Adipose tissue (tissue), 3 donors: ENCODE results near the gene CISD3. TPM values are rescaled to one million over a fixed set of nuclear protein-coding genes. Genes with fewer than 3 reads are reported as not detected.

Source experiments
- H3K27ac ChIP-seq: one replicate; pipeline ENCODE4 v1.5.1; 2013; ENCODE audit warnings: low read depth, low read length
- WGBS, 3 donors: extraction: QIAGEN DNeasy Blood & Tissue Kit; methylation state at CpG; one replicate each; pipeline ENCODE4 v1.1.7; 2013; 5-methylcytosine and 5-hydroxymethylcytosine counted together
- polyA plus RNA-seq, 3 donors: library from polyadenylated mRNA; stranded (reverse); fragments of 200-250 nt; gene quantifications; one replicate each; pipeline ENCODE4 v1.2.3, GENCODE V29; 2013
- donor health status: healthy with polysubstance abuse.
- donor health status: Bipolar disorder and iron deficiency.
- donor health status: healthy.

Gene CISD3
- polyA plus RNA-seq, 3 donors: 44.3 to 57.4 (median 51.1) TPM

DNA sequence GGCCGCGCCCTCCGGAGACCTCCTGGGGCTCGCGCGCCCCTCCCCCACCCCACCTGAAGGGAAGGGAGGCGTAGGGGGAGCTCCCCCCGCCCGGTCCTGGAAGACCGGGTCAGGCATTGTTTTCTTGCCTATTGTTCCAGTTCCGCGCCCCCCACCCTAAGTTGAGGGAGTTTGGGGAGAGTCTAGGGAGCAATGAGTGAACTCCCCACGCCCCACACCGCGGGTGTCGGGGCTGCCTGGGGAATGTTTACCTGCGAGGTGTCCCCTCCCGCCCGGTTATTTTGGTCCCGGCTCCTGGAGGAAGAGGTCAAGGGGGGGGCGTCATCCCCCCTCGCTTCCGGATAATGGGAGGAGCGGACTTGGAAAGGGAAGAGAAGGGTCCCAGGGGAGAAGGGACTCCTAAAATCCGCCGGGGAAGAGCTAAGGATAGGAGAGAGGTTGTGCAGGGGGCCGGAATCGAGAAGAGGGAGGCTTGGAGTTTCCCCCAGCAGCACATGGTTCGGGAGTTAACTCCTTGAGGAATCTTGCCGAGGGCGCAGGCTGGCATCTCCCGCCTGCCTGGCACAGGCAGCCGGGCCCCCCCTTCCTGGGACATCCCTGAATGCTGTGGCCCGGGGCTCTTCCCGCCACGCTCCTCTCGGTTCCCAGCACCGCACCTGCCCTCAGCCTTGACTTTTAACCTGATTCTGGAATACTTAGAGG is 24.2 kb upstream of the CISD3 start:
- H3K27ac ChIP-seq: peak overlapping the region; percentile 25
- WGBS, 3 donors: 0 to 1% (median 1%) methylated on average over 34 to 38 of the region's 38 CpGs

DNA sequence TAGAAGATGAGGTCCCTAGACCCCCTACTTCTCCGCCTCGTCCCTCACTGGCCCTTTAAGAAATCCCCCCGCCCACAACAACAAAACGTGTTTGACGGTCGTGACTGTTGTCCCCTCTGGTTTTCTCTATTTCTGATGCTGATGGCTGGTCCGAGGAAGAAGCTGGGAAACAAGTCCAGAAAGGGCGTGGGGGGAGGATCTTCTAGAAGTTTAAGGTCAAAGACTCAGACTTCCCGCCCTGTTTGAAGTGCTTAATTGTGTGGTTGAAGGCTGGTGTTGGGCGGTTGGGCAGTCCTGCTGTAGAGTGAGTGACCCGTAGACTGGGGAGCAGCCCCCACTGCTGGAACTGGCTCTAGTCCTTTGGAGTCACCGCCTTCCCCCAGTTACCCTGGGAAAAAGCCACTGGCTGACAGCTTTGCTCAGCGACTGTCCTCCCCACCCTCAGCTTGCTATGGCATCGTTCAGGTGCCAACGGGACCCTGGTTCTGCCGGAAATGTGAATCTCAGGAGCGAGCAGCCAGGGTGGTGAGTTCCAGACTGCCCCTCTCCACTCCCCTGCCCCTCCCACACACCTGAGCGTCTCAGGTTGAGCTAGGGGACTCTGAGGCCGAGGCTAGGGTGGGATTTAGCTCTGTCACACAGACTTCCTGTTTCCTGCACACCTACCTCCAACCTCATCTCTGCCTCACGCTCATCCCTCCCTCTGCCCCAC is 23.5 kb upstream of the CISD3 start:
- H3K27ac ChIP-seq: no peak overlapping the region
- 6 to 17% (median 16%) methylated on average over 20 of the region's 20 CpGs for WGBS, 3 donors

DNA sequence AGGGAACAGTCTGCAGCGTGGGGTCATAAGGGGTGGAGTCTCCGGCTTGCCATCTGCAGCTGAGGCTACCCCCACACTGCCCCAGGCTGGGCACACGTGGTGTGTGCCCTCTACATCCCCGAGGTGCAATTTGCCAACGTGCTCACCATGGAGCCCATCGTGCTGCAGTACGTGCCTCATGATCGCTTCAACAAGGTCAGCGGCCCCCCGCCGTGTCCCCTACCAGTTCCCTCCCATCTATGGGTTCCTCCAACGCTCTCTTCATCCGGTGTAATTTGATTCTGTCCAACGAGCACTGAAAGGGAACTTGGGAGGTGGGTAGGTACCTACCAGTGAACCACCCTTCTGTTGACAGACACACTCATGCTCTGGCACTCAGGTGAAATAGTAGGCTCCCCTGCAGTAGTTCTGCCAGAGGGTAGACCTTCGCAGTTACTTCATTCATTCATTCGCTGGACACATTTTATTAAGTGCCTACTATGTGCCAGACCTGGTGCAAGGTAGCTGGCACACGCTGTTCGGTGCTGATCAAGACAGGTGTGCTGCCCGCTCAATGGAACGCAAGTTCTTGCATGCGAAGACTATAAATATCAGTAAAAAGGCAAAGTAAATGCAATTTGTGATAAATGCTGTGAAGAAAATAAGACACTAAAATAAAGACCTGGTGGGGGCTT is 22.3 kb upstream of the CISD3 start:
- no peak overlapping the region for H3K27ac ChIP-seq
- 78 to 81% (median 79%) methylated on average over 21 of the region's 21 CpGs for WGBS, 3 donors

DNA sequence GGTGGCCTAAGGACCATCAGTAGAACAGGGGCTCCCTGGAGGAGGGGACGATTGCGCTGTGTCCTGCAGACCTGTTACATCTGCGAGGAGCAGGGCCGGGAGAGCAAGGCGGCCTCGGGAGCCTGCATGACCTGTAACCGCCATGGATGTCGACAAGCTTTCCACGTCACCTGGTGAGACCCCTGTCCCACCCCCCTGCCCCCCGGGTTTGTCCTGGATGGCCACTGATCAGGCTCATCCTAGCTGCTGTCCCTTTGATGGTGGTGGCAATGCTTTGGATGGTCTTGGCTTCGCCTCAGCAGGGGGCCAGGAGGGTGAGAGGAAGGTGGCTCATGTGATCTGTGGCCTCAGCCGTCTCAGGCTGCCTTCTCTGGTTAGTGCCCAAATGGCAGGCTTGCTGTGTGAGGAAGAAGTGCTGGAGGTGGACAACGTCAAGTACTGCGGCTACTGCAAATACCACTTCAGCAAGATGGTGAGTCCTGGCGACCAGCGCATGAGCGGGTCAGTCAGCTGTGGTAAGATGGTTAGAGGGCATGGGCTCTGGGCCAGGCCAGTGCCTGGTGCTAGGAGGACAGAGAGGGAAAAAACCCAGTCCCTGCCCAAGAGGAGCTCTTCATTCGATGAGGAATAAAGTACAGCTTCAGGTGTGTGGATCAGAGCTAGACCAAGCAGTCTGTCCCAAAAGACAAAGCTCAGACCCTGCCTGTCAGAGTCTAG is 20.9 kb upstream of the CISD3 start:
- 90 to 92% (median 92%) methylated on average over 18 of the region's 18 CpGs for WGBS, 3 donors
- no peak overlapping the region for H3K27ac ChIP-seq

DNA sequence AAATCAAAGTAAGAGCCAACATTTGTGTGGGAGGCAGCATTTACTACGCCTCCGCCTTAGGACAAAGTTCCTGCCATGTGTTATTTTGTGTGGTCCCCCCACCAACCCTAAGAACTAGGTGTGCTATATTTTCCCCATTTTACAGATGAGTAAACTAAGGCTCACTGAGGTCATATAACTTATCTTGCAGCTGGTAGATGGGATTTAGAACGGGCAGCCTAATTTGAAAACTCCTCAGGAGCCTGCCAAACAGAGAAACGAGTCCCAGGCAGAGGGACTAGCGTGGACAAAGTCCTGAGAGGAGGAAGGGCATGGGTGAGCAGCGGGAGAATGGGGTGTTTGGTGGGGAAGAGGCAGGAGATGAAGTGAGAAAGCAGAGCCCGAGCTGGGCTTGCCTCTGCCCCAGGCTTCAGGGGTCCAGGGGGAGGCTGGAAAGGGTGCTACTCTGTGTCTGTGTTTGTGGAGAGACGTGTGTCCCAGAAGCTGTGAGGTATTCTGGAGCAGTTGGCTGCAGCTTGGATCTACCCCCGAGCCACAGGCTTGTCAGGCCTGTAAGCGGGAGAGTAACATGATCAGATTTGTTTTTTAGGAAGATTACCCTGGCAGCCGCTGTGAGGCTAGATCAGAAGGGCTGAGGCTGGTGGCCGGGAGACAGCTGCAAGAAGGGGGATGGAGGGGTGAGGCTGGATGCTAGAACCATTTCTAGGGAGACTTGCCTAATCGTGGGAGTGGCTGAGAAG is 20.1 kb upstream of the CISD3 start:
- WGBS, 3 donors: 70 to 83% (median 78%) methylated on average over 13 of the region's 13 CpGs
- no peak overlapping the region for H3K27ac ChIP-seq

DNA sequence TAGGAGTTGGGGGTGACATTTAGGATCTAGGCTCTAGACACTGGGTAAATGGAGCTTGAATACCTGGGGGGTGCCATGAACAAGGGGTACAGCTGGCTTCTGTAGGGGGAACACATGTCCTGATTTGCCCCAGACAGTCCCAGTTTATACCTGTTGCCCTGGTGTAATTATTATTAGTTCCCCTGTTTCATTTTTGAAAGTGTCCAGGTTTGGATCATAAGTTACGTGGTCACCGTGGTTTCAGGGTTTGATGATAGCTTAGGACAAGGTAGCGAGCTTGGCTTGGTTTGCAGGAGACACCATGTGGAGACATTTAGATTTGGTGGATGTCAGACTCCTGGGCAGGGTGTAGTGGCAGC is 19.6 kb upstream of the CISD3 start:
- WGBS, 3 donors: 85 to 91% (median 87%) methylated on average over 3 of the region's 3 CpGs
- no peak overlapping the region for H3K27ac ChIP-seq

DNA sequence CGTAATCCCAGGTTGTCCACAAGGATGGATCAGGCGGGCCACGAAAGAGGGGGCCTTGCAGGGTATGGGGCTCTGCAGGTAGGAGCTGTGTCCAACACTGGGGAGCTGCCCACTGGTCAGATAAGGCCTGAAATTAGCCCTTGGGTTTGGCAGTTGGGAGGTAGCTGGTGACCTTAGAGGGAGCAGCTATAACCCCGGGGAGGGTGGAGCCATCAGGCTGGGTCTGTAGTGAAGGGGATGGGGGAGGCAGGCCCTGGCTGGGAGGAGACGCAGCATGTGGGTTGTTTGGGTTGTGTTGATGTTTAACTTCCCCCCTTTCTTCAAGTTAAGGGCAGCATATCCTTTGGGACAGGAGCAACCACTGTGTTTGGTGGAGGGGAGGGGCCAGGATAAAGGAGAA is 19.2 kb upstream of the CISD3 start:
- no peak overlapping the region for H3K27ac ChIP-seq
- WGBS, 3 donors: 69 to 83% (median 82%) methylated on average over 5 of the region's 5 CpGs

DNA sequence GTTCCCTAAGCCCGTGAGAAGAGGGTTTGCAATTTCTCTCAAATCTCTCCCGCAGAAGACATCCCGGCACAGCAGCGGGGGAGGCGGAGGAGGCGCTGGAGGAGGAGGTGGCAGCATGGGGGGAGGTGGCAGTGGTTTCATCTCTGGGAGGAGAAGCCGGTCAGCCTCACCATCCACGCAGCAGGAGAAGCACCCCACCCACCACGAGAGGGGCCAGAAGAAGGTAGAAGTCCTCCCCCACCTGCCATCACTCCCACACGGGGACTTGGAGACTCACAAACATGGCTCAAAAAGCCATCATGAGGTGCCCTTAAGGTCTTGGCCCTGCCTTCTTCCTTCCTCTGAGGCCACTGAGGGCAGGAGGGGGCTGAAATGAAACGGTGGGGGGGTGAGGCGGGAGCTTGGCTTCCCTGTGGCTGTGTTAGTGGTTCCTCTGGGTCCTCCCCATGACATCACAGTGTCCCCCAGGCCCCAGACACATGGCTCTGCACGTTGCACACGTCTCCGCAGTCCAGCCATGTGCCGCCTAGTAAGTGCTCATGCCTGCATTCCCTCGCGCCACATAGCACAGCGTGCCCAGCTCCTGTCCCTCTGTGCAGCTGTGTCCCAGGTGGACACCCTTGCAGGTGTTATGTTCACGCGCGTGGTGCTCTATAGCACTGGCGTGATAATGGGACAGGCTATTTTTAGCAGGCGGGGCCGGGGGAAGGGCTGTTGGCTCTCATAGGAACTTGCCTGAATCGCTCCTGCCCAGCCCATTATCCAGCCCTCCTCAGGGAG is 18.2 kb upstream of the CISD3 start:
- WGBS, 3 donors: 43 to 68% (median 64%) methylated on average over 25 to 26 of the region's 26 CpGs
- no peak overlapping the region for H3K27ac ChIP-seq

DNA sequence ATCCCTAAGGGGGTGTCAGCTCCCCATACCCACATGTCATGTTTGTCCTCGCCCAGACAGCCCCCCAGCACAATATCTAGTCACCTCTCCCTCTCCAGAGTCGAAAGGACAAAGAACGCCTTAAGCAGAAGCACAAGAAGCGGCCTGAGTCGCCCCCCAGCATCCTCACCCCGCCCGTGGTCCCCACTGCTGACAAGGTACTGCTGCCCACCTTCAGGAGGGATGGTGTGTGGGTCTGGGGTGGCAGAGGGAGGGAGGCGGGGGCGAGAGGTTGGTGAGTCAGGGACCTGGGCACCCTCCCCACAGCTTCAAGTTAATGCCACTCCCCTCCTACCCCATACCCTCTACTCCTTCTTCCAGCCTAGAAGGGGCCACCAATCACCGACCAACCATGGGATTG is 17.5 kb upstream of the CISD3 start:
- WGBS, 3 donors: 93 to 96% (median 94%) methylated on average over 10 of the region's 10 CpGs
- H3K27ac ChIP-seq: no peak overlapping the region

DNA sequence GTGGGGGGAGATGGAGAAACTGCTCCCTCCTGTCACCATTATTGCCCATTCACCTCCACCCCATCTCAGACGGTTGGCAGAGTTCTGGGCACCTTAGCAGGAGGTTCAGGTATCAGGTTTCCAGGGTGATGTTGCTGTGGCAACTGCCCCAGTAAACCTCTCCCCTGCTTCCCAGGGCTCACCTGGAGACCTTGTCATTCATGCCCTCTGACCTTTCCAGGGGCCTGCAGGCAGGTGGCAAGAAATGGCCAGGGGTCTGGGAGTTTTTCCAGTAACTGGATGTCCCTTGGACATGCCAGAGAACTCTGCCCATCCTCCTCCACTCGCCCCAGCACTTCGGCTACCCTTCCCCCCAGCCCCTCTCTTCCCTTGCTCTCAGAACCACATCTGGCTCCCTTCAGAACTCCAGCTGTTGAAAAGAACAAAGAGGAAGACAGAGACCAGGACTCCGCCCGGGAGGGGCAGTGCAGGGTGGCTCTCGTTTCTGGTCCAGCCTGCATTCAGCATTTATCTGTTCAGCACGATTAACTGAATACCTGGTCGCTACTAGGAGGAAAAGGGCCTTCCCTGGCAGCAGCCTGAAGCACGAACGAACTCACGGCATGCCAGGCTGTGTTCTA is 16.6 kb upstream of the CISD3 start:
- 78 to 80% (median 79%) methylated on average over 11 of the region's 11 CpGs for WGBS, 3 donors
- no peak overlapping the region for H3K27ac ChIP-seq

DNA sequence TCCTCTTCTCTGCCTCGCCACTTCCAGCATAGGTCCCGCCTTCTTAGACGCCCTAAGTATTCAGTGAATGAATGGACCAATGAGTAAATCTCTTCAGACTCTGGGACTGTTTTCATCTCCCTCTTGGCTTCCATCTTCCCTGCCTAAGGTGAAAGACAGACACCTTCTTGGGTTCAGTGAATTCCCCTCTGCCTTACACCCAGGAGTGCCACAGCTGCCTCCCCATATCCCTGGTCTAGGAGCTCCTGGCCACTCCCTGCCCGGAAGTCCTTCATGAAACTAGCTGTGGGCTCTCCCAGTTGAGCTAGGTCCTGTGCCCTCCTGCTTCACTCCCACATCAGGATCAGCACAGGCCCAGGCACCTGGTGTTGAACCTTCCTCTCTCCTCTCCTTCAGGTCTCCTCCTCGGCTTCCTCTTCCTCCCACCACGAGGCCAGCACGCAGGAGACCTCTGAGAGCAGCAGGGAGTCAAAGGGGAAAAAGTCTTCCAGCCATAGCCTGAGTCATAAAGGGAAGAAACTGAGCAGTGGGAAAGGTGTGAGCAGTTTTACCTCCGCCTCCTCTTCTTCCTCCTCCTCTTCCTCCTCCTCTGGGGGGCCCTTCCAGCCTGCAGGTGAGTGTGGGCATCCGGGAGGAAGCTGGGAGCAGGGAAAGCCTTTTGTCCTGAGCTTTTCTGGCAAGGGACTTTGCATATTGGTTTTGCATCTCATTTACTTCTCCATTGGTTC is 14.8 kb upstream of the CISD3 start:
- WGBS, 3 donors: 82 to 91% (median 85%) methylated on average over 9 of the region's 9 CpGs
- no peak overlapping the region for H3K27ac ChIP-seq

DNA sequence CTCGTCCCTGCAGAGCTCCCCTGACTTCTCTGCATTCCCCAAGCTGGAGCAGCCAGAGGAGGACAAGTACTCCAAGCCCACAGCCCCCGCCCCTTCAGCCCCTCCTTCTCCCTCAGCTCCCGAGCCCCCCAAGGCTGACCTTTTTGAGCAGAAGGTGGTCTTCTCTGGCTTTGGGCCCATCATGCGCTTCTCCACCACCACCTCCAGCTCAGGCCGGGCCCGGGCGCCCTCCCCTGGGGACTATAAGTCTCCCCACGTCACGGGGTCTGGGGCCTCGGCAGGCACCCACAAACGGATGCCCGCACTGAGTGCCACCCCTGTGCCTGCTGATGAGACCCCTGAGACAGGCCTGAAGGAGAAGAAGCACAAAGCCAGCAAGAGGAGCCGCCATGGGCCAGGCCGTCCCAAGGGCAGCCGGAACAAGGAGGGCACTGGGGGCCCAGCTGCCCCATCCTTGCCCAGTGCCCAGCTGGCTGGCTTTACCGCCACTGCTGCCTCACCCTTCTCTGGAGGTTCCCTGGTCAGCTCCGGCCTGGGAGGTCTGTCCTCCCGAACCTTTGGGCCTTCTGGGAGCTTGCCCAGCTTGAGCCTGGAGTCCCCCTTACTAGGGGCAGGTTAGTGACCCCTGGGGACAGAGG is 13.7 kb upstream of the CISD3 start:
- 93 to 94% (median 94%) methylated on average over 18 of the region's 18 CpGs for WGBS, 3 donors
- H3K27ac ChIP-seq: no peak overlapping the region

DNA sequence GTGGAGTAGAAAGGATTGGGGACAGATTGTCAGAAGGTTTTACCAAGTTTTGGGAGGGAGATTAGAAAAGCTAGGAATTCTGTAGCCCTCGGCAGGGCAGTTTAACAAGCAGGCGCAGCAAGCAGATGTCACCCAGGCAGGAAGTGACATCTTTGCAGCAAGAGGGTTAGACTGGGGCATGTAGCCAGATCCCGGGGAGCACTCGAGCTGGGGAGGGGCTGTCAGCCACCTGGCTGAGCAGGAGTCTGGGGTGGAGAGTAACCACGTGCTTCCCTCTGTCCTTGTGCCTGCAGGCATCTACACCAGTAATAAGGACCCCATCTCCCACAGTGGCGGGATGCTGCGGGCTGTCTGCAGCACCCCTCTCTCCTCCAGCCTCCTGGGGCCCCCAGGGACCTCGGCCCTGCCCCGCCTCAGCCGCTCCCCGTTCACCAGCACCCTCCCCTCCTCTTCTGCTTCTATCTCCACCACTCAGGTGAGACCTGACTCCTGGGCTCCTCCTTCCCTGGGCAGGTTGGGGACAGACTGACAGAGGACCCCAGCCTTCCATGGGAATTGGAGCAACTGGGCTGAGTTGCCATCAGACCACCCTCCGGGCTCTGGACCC is 12.9 kb upstream of the CISD3 start:
- WGBS, 3 donors: 83 to 89% (median 87%) methylated on average over 8 to 12 of the region's 12 CpGs
- no peak overlapping the region for H3K27ac ChIP-seq

DNA sequence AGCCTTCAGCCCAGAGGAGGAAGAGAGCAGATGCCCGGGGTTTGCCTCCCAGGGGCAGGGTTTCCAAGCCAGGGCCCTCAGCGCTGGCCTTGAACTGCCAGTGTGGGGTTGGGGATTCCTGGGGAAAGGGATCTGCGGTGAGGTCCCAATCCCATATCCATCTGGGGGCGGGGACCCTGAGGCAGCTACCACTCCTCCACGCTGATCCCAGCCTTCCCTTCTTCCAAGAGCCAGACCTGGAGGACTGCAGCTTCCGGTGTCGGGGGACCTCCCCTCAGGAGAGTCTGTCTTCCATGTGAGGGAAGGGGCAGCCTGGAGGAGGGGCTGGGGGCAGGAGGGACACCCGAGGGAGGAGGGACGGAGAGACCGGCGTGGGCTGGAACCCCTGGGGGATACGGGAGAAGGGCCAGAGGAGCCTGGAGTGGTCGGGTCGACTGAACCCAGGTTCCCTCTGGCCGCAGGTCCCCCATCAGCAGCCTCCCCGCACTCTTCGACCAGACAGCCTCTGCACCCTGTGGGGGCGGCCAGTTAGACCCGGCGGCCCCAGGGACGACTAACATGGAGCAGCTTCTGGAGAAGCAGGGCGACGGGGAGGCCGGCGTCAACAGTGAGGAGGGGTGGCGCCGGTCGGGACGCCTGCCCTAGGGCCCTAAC is 10.7 kb upstream of the CISD3 start:
- WGBS, 3 donors: 84 to 90% (median 90%) methylated on average over 28 to 29 of the region's 29 CpGs
- no peak overlapping the region for H3K27ac ChIP-seq

DNA sequence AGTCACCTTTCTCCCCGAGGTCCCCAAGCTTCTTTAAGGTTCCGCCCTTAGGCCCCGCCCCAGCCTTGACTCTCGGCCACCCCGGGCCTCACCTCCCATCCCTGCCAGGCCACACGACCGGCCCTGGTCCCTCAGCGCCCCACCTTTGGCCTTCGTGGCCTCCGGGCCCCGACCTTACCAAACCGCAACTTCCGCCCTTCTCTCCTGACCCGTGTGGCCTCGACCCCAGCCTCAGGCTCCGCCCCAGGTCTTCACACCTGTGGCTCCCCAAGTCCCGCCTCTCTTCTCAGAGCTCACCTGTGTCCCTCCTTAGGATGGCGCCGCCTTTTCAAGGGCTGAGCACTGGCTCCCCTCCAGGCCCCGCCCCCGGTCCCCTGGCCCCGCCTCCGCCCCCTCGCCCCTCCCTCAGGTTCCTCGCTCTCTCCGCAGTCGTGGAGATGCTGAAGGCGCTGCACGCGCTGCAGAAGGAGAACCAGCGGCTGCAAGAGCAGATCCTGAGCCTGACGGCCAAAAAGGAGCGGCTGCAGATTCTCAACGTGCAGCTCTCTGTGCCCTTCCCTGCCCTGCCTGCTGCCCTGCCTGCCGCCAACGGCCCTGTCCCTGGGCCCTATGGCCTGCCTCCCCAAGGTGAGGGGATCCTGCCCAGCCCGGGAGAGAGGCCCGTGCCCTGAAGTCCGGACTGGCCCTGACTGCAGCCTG is 10.0 kb upstream of the CISD3 start:
- no peak overlapping the region for H3K27ac ChIP-seq
- WGBS, 3 donors: 76 to 82% (median 82%) methylated on average over 35 to 39 of the region's 39 CpGs
